CD14-positive monocyte (primary cell): Measurements from ENCODE around the gene BOC. TPM values are rescaled to one million over a fixed set of nuclear protein-coding genes. Genes with fewer than 3 reads are reported as not detected.

Source experiments
- DNase-seq, 3 donors: peaks; one replicate each; pipeline ENCODE4 v3.0.0-alpha.2; 2011 to 2022
- H2AFZ ChIP-seq: 2 replicates; pipeline ENCODE4 v1.6.0; 2012; ENCODE audit warnings: mild to moderate bottlenecking, low read depth, low read length, inconsistent platforms; ENCODE audit not compliant: insufficient read depth, poor library complexity, severe bottlenecking
- H3K27ac ChIP-seq, 2 donors: 1 replicate in 1 of 2; 2 replicates in 1 of 2; pipeline ENCODE4 v1.5.1; 2012 to 2013; ENCODE audit warnings: low read length in 2 of 2, control low read depth in 1 of 2, inconsistent platforms in 1 of 2, low read depth in 1 of 2, mild to moderate bottlenecking in 1 of 2
- H3K27me3 ChIP-seq, 2 donors: one replicate each; pipeline versions ENCODE4 v1.6.0 to v1.6.1; 2011 to 2013; ENCODE audit warnings: low read length in 2 of 2; ENCODE audit not compliant: control insufficient read depth in 2 of 2, insufficient read depth in 2 of 2
- H3K36me3 ChIP-seq, 2 donors: replicated peaks in 1 of 2; 1 replicate in 1 of 2; 2 replicates in 1 of 2; pipeline versions ENCODE4 v1.5.1 to v1.6.1; 2012 to 2013; ENCODE audit warnings: low read length in 2 of 2, control low read depth in 1 of 2, inconsistent platforms in 1 of 2, mild to moderate bottlenecking in 1 of 2; ENCODE audit not compliant: insufficient read depth in 2 of 2, control insufficient read depth in 1 of 2
- H3K4me1 ChIP-seq, 2 donors: 1 replicate in 1 of 2; 2 replicates in 1 of 2; pipeline versions ENCODE4 v1.5.1 to v1.6.1; 2012 to 2013; ENCODE audit warnings: low read length in 2 of 2, control low read depth in 1 of 2, inconsistent platforms in 1 of 2, mild to moderate bottlenecking in 1 of 2, moderate library complexity in 1 of 2; ENCODE audit not compliant: insufficient read depth in 2 of 2, control insufficient read depth in 1 of 2
- H3K4me2 ChIP-seq: replicated peaks from 2 replicates; pipeline ENCODE3; 2012; ENCODE audit warnings: low read length, moderate library complexity, mild to moderate bottlenecking; ENCODE audit not compliant: poor library complexity, severe bottlenecking; ENCODE audit errors: extremely low read depth
- H3K4me3 ChIP-seq, 3 experiments: fragments of 200-600 bp in 1 of 3; sonication (generic) in 1 of 3; replicated peaks in 1 of 3; 1 replicate in 2 of 3; 2 replicates in 1 of 3; pipeline ENCODE4 v1.5.1; 2011 to 2013; ENCODE audit warnings: low read length in 3 of 3, mild to moderate bottlenecking in 3 of 3, control low read depth in 2 of 3, low read depth in 2 of 3, inconsistent platforms in 1 of 3, moderate library complexity in 1 of 3
- H3K79me2 ChIP-seq: 2 replicates; pipeline ENCODE4 v1.6.0; 2012; ENCODE audit warnings: mild to moderate bottlenecking, control low read depth, inconsistent platforms, low read length, moderate library complexity; ENCODE audit not compliant: insufficient read depth
- H3K9ac ChIP-seq: 2 replicates; pipeline ENCODE4 v1.6.0; 2017; ENCODE audit warnings: low read length, mild to moderate bottlenecking; ENCODE audit not compliant: insufficient read depth, poor library complexity, severe bottlenecking
- H3K9me3 ChIP-seq, 2 donors: replicated peaks in 1 of 2; 1 replicate in 1 of 2; 2 replicates in 1 of 2; pipeline versions ENCODE4 v1.5.1 to v1.6.1; 2012 to 2013; ENCODE audit warnings: low read length in 2 of 2, control low read depth in 1 of 2; ENCODE audit not compliant: control insufficient read depth in 1 of 2, insufficient read depth in 1 of 2
- H4K20me1 ChIP-seq: 2 replicates; pipeline ENCODE4 v1.6.0; 2012; ENCODE audit warnings: mild to moderate bottlenecking, low read length, control low read depth, moderate library complexity; ENCODE audit not compliant: insufficient read depth
- H3K27ac Mint-ChIP-seq, 7 donors: one replicate each; pipeline ENCODE4 v1.8.0; 2020; ENCODE audit warnings: mild to moderate bottlenecking in 7 of 7, mixed read lengths in 7 of 7, moderate library complexity in 6 of 7, inconsistent platforms in 2 of 7
- H3K27me3 Mint-ChIP-seq, 3 donors: one replicate each; pipeline ENCODE4 v1.8.0; 2021 to 2022; ENCODE audit warnings: low read depth in 3 of 3, mild to moderate bottlenecking in 3 of 3, mixed read lengths in 3 of 3, moderate library complexity in 3 of 3, inconsistent platforms in 1 of 3
- H3K36me3 Mint-ChIP-seq, 2 donors: one replicate each; pipeline ENCODE4 v1.8.0; 2020; ENCODE audit warnings: mixed read lengths in 2 of 2, inconsistent platforms in 1 of 2, mild to moderate bottlenecking in 1 of 2
- H3K4me1 Mint-ChIP-seq: one replicate; pipeline ENCODE4 v1.8.0; 2020; ENCODE audit warnings: mild to moderate bottlenecking, mixed read lengths
- H3K4me3 Mint-ChIP-seq, 2 donors: one replicate each; pipeline ENCODE4 v1.8.0; 2020; ENCODE audit warnings: mild to moderate bottlenecking in 2 of 2, mixed read lengths in 2 of 2, moderate library complexity in 1 of 2
- H3K9me3 Mint-ChIP-seq, 7 donors: one replicate each; pipeline ENCODE4 v1.8.0; 2020 to 2022; ENCODE audit warnings: mixed read lengths in 7 of 7, mild to moderate bottlenecking in 6 of 7, moderate library complexity in 6 of 7, inconsistent platforms in 2 of 7
- WGBS: methylation state at CpG from one replicate; pipeline ENCODE4 v1.1.5; 2013; ENCODE audit warnings: missing lambda C conversion rate; ENCODE audit not compliant: insufficient coverage; 5-methylcytosine and 5-hydroxymethylcytosine counted together
- intact Hi-C, 2 donors: fragments of 100-400 bp; cut with micrococcal nuclease; formaldehyde crosslinking; loops; one replicate each; pipeline versions ENCODE4 v1.15.0 to v1.15.1; 2023
- polyA plus RNA-seq, 3 donors: library from polyadenylated mRNA; depleted of rRNA in 1 of 3; unstranded in 2 of 3; stranded (reverse) in 1 of 3; fragments of 300-500 nt in 2 of 3; fragments of >200 nt in 1 of 3; fragmentation: Illumina TruSeq in 2 of 3; gene quantifications; 1 replicate in 2 of 3; 2 replicates in 1 of 3; pipeline ENCODE4 v1.2.3, GENCODE V29; 2012 to 2021
- TF ChIP-seq, protein P1 (sequence below): fragments of 200-600 bp; IDR thresholded peaks from one replicate; pipeline ENCODE4 v1.8.0; 2022; ENCODE audit warnings: antibody characterized with exemption, mild to moderate bottlenecking

BOC gene
- polyA plus RNA-seq, 3 donors = not detected

DNA sequence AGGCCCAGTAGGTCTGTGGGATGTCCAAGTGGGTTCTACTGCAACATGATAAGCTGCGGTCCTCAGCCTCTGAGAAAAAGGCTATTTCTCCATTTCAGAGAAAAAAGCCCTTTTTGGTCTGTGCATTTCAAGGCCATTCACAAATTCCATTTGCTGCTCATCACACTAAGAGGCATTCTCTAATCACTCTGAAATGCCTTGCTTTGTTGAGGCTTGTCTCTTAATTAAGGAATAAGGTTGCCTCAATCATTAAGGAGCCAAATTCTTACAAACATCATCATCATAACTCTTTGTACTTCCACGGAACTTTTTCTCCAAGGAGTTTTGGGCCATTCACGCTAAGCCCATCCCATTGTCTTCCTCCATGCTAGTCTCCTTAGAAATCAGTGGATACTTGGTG lies 74.4 kb downstream of the BOC start:
- intact Hi-C loops = no loop called here
- Histone ChIP-seq H2AFZ (no peak overlapping the region), H3K4me3 (no peak overlapping the region), H3K27ac (no peak overlapping the region), H3K4me2 (no peak overlapping the region), H3K4me1 (peaks cover 0 to 9% of the 10 kb centered on the region in 2 donors), H3K36me3 (no peaks in the 10 kb centered on the region), H3K9ac (no peak overlapping the region), H3K27me3 (no peaks in the 10 kb centered on the region), H4K20me1 (no peaks in the 10 kb centered on the region), H3K79me2 (no peaks in the 10 kb centered on the region), H3K9me3 (no peaks in the 10 kb centered on the region)
- Mint-ChIP-seq H3K4me3 (no peak overlapping the region), H3K27me3 (peaks cover 4 to 16% (median 6%) of the 10 kb centered on the region in 3 donors), H3K27ac (no peak overlapping the region), H3K4me1 (peaks cover 12% of the 10 kb centered on the region), H3K9me3 (no peaks in the 10 kb centered on the region), H3K36me3 (no peaks in the 10 kb centered on the region)
- no peak for DNase-seq
- TF ChIP-seq, protein P1, sequence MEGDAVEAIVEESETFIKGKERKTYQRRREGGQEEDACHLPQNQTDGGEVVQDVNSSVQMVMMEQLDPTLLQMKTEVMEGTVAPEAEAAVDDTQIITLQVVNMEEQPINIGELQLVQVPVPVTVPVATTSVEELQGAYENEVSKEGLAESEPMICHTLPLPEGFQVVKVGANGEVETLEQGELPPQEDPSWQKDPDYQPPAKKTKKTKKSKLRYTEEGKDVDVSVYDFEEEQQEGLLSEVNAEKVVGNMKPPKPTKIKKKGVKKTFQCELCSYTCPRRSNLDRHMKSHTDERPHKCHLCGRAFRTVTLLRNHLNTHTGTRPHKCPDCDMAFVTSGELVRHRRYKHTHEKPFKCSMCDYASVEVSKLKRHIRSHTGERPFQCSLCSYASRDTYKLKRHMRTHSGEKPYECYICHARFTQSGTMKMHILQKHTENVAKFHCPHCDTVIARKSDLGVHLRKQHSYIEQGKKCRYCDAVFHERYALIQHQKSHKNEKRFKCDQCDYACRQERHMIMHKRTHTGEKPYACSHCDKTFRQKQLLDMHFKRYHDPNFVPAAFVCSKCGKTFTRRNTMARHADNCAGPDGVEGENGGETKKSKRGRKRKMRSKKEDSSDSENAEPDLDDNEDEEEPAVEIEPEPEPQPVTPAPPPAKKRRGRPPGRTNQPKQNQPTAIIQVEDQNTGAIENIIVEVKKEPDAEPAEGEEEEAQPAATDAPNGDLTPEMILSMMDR = no peak
- no CpG with 5 or more reads among the region's 3 CpGs for whole genome bisulfite sequencing

GRCh38 chr3:113286524-113286923 lies 75.2 kb downstream of the BOC start:
- peaks cover 12% of the 10 kb centered on the region for H3K4me1 Mint-ChIP-seq
- H3K36me3 ChIP-seq = no peaks in the 10 kb centered on the region
- H3K4me3 ChIP-seq = no peak overlapping the region
- no peak overlapping the region for H2AFZ ChIP-seq
- no peaks in the 10 kb centered on the region for H3K27me3 ChIP-seq
- no peak overlapping the region for H3K27ac Mint-ChIP-seq
- no peak overlapping the region for H3K4me3 Mint-ChIP-seq
- no peaks in the 10 kb centered on the region for H4K20me1 ChIP-seq
- intact Hi-C loops = no loop called here
- no peak for DNase-seq
- H3K36me3 Mint-ChIP-seq = no peaks in the 10 kb centered on the region
- H3K27ac ChIP-seq = no peak overlapping the region
- H3K4me2 ChIP-seq = no peak overlapping the region
- peaks cover 4 to 16% (median 6%) of the 10 kb centered on the region in 3 donors for H3K27me3 Mint-ChIP-seq
- no peaks in the 10 kb centered on the region for H3K79me2 ChIP-seq
- TF ChIP-seq, protein P1 = no peak
- no peaks in the 10 kb centered on the region for H3K9me3 Mint-ChIP-seq
- no CpG with 5 or more reads among the region's 6 CpGs for WGBS
- H3K9ac ChIP-seq = no peak overlapping the region
- no peaks in the 10 kb centered on the region for H3K9me3 ChIP-seq
- peaks cover 0 to 9% of the 10 kb centered on the region in 2 donors for H3K4me1 ChIP-seq
